DND-41 (cell line): ENCODE measurements around the gene STX3.

Source experiments
- CTCF ChIP-seq: IDR thresholded peaks from 2 replicates; pipeline ENCODE4 v1.5.1; 2012; ENCODE audit warnings: borderline replicate concordance, low read length, moderate library complexity, mild to moderate bottlenecking; ENCODE audit not compliant: poor library complexity, severe bottlenecking; ENCODE audit errors: extremely low read depth
- EZH2 ChIP-seq: IDR thresholded peaks from 3 replicates; pipeline ENCODE4 v1.6.1; 2012; ENCODE audit warnings: borderline replicate concordance, low read depth, mild to moderate bottlenecking, moderate library complexity, low read length, inconsistent platforms; ENCODE audit not compliant: severe bottlenecking

GRCh38 chr11:59829358-59829757 is 74.2 kb downstream of the STX3 start:
- no peak for TF ChIP-seq CTCF
- TF ChIP-seq EZH2, result no peak
